Kasumi-1 (cell line): ENCODE measurements around the gene ST6GALNAC2.
"Not testable (repeated sequence)": the region's sequence is repeated elsewhere in the genome, so short reads cannot be mapped to it uniquely, and the experiment has no call there.

ENCODE experiments used
- DNase-seq, 2 experiments: peaks; one replicate each; lab custom pipeline; 2025; lab: John Stamatoyannopoulos, UW

Gene ST6GALNAC2

GRCh38 chr17:76570457-76570856 lies 15.2 kb downstream of the ST6GALNAC2 start:
- DNase-seq: no peak

GRCh38 chr17:76569607-76570279 lies 15.9 kb downstream of the ST6GALNAC2 start:
- no peak for DNase-seq

DNA sequence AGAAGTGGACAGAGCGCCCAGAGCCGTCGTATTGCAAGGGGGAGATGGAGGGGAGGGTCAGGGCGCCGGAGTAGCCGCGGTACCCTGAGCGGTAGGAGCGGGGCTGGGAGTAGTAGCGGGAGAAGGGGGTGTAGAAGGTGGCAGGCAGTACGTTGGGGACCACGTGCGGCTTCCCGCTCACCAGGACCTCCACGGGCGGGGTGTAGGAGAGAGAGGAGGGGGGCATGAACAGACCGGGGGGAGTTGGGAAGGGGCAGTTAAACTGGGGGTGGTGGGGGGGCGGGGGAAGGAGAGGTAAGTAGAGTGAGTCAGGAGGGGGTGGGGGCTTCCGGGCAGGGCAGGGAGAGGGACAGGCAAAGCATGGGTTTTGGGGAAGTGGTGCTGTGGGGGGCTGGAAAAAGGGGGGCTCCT lies 16.8 kb downstream of the ST6GALNAC2 start:
- no peak for DNase-seq

DNA sequence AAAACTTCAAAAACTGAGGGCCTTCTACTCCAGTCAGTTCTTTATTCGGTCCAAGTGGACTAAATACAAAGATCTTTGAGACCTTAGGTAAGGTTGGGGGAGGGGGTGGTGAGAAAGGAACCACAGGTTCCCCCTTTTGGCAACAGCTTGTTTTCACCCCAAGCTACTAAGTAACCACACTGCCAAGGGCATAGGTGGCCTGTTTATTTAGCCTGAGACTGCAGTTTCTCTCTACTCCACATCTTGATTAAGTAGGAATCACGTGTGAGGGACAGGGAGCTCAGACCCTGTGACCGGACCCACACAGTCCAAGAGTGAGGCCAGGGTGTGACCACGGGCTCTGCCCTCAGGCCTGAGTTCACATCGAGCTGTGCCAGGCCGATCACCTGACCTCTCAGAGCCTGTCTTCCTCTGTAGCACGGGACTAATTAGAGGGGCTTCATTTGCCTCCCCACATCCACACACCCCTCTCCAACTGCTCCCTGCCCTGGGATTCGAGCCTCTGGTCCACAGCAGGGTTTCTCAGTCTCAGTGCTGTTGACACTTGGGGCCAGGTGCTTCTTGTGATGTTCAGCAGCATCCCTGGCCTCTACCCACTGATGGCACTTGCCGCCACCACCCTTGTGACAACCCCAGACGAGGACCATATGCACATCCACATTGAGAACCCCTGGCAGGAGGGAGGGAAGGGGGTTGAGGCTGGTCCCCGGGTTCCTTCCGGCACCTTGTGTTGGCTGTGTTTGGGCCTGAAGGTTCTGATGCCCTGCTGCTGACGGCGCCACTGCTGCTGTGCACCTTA lies 17.8 kb downstream of the ST6GALNAC2 start:
- peak; percentile 45 to 55 for DNase-seq

DNA sequence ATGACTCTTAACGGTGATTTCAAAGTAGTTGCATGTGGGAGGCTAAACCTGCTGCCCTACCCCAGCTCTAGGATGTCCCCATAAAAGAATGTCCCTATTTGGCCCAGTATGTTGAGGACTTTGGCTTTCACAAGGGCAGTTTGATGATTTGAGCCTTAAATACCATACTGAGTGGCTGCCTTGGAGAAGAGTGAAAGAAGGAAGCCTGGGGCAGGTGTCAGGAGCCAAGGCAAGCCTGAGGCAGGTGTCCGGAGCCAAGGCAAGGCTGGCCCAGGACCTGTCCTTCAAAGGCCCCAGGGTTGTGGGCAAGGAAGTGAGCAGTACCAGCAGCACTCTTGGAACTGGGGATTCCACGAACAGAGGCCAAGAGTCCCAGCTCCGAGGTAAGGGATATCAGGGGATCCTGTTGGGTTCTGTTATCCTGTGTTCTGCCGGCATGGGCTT lies 18.6 kb downstream of the ST6GALNAC2 start:
- DNase-seq: no peak

- no peak for DNase-seq
Measured at GRCh38 chr17:76566613-76566943, 19.1 kb downstream of the ST6GALNAC2 start.

GRCh38 chr17:76565728-76566612 lies 19.7 kb downstream of the ST6GALNAC2 start:
- DNase-seq: peak in 1 of 2 experiments; percentile 34

DNA sequence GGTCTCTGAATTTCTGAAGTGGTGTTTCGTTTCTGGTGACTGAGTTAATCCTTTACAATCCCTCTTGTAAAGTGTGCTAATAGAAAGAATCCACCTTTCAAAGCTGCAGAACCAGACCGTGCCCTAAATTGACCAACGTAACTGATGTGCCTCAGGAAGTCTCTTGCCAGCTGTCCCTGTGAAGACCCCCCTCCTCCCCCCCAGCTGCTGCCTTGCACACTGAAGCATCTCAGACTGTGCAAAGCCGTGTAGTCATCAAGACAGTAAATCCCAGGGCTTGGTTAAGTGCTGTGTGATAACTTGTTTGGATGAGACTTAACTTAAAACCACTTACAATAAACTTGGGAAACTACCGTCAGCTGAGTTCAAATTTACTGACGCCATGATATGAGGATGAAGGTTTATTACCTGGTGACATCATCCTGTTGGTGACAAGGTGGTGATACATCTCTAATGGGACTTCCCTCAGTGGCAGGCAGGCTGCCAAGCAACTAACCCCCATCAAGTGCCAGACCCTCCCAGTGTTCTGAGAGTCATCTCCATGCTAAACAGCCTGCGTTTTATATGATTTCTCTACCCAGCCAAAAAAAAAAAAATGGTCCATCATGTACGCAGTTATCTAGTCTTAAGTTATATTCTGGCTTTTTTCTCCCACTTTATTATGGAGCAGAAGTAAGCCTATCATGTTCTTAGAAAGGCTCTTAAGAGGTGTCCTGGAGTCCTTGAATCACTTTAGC lies 20.5 kb downstream of the ST6GALNAC2 start:
- not testable (repeated sequence) for DNase-seq

DNA sequence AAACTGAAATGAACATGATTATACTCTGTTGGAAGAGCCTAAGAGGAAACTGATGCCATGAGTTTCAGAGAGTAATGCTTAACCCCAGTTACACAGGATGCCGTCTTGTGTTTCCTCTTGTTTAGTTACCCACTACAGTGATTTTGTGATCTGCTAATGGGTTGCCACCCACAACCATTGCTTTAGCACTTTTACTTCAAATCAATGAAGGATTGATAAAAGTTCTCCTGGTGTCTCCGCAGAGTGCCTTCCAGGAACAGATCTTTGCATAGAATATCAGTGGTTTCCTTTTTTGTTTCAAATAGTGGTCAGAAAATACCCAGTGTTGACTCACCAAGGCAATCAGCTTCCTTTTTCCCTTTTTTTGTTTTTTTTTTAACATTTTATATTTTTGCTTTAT lies 22.3 kb downstream of the ST6GALNAC2 start:
- DNase-seq: not testable (repeated sequence)

- DNase-seq: no peak
Measured at GRCh38 chr17:76562734-76563148, 22.9 kb downstream of the ST6GALNAC2 start.

DNA sequence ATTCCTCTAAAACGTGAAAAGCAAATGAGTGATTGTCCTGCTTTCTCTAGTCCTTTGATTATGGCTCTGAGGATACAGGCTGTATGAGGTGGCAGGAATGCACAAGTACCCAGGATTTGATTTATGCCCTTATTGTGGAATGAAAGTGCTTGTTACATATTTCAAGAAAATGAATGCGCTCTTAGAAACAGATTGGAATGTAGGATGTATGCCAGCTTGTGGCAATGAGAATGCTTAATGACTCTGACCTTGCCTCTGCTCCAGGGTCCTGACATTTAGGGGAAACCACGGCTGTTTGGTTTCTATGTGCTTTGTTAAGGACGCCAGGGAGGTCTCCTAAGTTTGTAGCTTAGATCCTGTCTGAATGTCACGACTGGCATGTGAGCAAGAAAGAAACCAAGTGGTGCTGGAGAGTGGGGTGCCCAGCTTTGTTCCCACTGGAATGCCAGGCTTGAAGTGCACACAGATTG lies 23.8 kb downstream of the ST6GALNAC2 start:
- DNase-seq: no peak

DNA sequence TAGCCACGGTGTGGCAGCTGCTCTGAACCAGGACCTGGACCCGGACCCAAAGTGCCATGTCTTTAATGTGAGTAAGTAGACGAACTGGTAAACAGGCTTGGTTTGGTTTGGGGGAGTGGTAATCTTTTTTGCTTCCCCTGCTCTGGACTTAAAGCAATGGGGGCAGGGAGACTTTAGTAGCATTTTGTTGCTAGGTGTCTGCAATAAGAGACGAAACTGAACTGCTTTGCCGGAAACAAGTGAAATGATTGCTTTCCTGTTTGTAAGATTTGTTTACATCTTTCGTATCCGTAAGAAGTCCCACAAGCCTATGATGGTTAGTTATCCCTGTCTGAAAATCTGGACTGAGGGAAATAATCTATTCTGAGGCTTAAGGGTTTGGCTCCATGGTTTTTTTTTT lies 24.3 kb downstream of the ST6GALNAC2 start:
- no peak for DNase-seq

GRCh38 chr17:76560877-76561221 lies 24.8 kb downstream of the ST6GALNAC2 start:
- no peak for DNase-seq

- no peak for DNase-seq
Measured at GRCh38 chr17:76560036-76560876, 25.4 kb downstream of the ST6GALNAC2 start.

- not testable (repeated sequence) for DNase-seq
Measured at GRCh38 chr17:76559460-76559859, 26.2 kb downstream of the ST6GALNAC2 start.

DNA sequence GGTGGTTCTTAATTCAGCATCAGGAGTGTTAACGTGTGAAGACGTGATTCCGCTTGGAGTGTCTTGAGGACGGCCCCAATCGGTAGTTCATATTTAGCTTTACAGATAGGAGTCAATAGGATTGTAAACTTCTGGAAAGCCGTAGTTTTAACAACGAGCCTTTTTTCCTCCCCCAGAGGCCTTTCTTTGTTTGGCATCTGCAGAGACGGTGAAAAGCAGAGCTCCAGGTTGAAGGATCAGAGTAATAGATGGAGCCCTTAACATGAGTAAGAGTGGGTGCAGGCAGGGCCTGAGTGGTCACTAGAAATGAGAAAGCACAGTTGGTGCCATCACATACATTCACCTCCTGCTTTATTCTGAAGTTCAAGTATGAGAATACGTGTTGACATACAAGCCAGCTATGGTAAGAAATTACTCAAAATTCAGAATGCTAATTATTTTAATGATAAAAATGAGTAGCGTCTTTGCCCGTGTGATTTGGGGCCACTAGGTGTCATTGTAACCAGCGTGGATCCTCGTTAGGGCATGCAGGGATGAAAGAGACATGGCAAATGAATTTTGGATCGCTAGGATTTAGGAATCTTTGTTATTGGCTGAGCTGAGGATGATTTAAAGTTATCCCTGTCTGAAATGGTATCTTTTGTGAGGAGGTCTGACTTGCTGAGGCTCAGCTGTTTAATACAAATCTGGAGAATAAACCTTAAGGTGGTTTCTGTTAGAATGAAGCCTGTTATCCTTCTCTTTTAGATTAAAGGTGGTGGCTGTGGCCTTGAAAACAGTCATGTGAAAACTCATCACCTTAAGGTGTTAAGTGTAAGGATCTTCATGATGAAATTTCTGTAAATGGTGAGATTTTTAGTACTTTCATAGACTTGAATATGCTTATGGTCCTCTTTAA lies 27.2 kb downstream of the ST6GALNAC2 start:
- peak; percentile 41 to 66 for DNase-seq

DNA sequence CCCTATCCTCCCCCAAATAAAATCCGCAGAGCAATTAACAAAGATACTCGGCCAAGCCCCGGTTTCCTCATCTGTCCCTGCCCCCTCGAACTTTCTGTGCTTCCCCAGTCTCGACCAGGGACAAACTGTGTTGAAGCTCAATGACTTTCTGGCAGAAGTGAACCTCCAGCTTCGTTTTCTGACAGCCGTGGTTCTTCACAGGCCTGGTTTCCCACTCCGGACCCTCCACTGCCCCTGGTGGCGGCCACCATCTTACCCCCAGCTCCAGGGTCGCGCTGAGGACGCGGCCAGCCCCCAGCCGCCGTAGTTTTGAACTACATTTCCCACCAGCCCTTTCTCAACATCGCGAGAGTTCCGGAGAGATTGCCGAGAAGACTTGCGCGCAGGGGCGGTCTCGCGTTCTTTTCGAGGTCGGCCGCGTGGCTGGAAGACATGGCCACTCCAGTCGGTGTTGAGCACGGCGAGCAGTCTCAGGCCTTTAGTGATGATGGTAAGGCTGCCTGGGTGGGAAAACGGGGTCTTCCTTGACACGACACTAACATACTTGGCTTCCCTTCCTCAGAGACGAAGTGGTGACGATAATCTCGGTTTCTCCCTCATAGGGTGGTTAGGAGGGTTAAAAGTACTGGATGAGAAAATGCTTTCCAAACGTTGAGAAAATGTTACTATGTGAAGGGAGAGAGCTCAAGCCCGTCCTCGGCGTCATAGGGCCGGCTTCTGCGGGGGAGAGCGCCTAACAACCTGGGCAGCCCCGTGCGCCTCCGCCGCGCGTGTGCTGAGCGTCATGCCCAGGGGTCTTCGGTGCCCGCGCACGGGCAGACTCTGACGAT lies 28.1 kb downstream of the ST6GALNAC2 start:
- peak; percentile 99 for DNase-seq

- DNase-seq: peak; percentile 54 to 65
Measured at GRCh38 chr17:76556765-76557367, 28.8 kb downstream of the ST6GALNAC2 start.
